NCI-H187 treated with DMSO at 0.1 percent for 48 hours (cell line): ENCODE results near the gene SELENOM.
"Not testable (repeated sequence)": the region's sequence is repeated elsewhere in the genome, so short reads cannot be mapped to it uniquely, and the experiment has no call there.

Source experiments
- DNase-seq: peaks from one replicate; lab custom pipeline; 2025; lab: John Stamatoyannopoulos, UW

Gene SELENOM

DNA sequence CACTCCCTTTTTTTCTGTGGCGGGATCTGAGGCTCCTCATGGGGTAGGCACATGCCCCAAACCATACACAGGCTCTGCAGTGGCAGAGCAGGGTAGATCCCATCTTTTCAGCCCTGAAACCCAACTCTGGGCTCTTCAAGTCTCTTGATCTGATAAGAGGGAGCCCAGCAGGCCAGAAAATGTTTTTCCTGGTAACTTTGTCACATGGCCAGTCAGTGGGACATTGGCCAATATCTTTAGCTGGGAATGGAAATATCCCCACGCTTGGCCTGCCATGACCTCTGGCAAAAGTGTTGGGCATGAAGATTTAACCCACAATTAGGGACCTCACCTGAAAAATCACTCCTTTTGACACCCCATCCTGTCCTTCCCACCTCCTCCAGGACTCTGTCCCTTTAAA, 23.5 kb upstream of the SELENOM start:
- no peak for DNase-seq

DNA sequence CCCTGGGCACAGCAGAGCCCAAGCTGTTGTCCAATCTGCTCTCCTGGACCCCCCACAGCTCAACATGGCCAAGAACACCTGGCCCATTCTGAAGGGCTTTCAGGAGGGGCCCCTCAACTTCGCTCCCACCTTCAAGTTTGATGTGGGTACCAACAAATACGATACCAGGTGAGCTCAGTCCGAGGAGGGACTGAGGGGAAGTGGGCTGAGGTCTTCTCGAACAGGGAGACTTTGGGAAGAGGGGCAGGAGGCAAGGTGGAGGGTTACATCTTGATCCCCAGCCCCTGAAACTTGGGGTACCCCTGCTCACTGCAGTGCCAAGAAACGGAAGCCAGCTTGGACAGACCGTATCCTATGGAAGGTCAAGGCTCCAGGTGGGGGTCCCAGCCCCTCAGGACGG, 20.8 kb upstream of the SELENOM start:
- no peak for DNase-seq

DNA sequence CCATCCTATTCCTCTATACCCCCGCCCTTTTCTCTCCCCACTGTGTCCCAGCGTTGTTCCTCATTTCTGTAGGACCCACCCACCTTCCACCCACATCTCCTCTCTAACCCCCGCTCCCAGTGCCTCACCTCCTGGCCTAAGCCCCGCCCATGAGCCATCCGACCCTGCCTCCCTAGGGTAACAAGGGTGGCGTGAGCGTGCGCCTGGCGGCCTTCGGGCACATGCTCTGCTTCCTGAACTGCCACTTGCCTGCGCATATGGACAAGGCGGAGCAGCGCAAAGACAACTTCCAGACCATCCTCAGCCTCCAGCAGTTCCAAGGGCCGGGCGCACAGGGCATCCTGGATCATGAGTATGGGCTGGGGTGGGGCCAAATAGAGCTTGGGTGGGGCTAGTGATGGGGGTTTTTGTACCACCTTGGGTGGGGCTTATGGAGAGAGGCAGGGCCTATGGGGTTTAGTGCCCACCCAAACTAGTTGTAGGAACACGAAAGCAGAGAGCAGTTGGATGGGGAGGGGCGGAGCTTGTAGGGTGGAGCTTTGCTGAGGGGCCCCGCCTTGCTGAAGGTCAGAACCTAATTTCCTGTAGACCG, 19.9 kb upstream of the SELENOM start:
- no peak for DNase-seq

DNA sequence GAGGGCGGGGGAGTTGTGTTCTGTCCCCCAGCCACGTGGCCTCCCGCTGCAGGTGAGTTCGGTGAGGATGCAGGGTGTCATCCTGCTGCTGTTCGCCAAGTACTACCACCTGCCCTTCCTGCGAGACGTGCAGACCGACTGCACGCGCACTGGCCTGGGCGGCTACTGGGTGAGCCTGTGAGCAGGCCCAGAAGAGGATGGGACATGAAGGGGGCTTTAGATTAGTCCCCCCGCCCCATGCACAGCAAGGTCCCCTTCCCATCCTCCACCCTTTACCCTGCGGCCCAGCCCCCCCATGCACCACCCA, 19.5 kb upstream of the SELENOM start:
- DNase-seq: no peak

DNA sequence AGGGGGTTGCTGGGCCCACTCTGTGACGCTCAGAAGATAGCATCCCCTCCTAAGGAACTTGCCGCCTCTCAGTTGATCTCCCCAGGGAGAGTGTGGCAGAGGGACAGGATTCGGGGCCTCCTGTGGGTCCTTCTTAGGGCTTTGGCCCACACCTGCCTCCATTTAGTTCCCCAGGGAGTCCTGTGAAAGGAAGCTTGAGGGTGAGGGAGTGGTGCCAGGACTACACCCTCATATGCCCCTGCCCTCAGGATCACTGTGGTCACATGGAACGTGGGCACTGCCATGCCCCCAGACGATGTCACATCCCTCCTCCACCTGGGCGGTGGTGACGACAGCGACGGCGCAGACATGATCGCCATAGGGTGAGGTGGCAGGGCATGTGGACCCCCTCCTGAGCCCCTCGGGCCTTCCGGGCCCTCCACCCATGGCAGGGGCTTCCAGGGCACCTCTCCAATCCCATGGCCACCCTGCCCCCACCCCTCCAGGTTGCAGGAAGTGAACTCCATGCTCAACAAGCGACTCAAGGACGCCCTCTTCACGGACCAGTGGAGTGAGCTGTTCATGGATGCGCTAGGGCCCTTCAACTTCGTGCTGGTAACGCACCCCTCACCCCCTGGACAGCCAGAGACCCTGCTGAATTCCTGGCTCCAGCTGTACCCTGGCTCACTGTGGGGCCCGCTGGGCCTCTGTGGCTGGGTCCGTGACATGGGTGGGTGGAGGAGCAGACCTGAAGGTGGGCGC, 18.9 kb upstream of the SELENOM start:
- no peak for DNase-seq

DNA sequence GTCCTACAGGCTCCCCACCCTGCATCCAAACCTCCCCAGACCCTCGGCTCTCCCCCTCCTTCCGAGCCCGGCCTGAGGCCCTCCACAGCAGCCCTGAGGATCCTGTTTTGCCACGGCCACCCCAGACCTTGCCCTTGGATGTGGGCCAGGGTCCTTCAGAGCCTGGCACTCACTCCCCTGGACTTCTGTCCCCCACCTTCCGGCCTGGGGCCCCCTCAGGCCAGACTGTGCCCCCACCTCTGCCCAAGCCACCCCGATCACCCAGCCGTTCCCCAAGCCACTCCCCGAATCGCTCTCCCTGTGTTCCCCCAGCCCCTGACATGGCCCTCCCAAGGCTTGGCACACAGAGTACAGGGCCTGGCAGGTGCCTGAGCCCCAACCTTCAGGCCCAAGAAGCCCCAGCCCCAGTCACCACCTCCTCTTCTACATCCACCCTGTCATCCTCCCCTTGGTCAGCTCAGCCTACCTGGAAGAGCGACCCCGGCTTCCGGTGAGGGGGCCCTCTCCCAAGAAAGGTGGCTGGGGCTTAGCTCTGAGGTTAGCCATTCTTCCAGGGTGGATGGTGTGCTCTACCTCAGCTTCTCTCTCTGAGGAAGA, 18.3 kb upstream of the SELENOM start:
- DNase-seq: no peak

DNA sequence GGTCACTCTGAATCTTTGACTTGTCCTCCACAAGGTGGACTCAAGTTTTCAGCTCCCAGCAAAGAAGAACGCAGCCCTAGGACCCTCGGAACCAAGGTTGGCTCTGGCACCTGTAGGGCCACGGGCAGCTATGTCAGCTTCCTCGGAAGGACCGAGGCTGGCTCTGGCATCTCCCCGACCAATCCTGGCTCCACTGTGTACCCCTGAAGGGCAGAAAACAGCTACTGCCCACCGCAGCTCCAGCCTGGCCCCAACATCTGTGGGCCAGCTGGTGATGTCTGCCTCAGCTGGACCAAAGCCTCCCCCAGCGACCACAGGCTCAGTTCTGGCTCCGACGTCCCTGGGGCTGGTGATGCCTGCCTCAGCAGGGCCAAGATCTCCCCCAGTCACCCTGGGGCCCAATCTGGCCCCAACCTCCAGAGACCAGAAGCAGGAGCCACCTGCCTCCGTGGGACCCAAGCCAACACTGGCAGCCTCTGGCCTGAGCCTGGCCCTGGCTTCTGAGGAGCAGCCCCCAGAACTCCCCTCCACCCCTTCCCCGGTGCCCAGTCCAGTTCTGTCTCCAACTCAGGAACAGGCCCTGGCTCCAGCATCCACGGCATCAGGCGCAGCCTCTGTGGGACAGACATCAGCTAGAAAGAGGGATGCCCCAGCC, 17.6 kb upstream of the SELENOM start:
- no peak for DNase-seq

DNA sequence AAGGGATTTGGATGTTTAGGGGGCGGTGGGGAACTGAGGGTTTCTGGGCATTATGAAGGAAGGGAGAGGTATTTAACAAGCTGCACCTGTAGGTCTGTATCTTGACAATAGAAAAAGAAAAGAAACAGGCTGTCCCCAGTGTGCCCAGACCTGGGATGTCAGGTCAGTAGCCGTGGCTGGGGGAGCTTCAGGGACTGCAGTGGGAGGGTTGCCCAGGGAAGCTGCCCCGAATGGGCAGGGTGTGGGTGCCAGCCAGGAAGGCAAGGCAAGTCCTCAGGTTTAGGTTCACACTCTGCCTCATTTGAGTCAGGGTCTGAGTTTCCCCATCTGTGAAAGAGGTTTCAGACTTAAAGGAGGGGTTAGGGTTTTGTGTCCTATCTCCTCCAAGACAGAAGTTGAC, 16.9 kb upstream of the SELENOM start:
- no peak for DNase-seq

DNA sequence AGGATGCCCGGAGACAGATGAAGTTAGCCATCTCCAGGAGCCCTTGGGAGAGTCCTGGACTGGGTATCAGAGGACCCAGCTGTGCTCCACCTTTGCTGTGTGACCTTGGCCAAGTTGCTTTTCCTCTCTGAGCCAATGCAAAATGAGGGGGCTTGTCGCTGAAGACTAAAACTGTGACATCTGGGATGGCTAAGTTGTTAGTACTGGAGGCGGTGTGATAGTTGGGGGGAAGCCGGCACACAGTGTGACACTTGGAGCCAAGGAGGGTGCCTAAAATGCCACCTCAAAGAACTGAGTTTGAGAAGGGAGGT, 15.9 kb upstream of the SELENOM start:
- DNase-seq: no peak

DNA sequence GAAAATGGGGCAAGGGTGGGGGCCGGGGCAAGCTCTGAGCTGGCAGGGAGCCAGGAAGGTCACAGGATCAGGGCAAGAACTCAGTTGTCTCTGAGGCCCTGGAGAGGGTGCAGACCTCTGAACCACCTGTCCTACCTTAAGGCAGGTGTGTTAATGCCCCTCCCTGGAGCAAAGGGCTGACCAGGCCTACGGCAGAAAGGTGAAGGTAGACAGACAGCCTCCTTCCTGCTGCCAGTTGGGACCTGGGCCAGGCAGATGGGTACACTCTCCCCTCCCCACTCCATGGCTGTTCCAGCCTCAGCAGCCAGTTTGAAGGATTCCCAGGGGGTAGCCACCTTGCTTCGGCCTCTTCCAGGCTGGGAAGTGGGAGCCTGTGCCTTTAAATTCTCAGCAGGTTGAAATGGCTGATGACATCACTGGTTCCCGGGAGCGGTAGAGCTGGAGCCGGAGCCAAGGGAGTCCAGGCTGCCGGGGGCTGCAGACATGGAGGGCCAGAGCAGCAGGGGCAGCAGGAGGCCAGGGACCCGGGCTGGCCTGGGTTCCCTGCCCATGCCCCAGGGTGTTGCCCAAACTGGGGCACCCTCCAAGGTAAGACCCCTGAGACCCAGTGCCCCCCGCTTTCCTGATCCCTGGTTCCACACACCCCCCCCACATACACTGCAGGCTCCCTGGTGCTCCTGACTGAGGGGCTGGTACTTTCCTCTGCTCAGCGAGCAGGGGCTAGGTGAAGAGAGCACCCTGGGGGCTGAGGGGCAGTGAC, 15.3 kb upstream of the SELENOM start, which contains the start of gene INPP5J:
Gene INPP5J, plus strand, starts transcription at position 435 of the 760 bp plus-strand sequence. Its CDS starts 49 bp downstream, at position 484.
- no peak for DNase-seq

DNA sequence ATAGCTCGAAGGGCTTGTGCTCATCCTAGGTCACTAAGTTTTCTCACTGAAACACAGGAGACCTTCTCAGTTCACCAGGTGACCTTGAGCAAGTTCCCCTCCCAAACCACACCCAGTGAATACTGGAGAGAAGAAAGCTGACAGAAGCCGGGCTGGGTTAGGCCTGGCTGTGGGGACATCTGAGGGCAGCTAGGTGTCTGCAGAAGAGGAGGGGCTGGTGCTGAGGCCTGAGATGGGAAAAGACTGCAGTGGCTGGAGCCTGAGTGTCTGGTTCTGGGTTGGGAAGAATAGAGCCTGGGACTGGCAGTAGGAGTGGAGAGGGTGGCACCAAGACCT, 14.8 kb upstream of the SELENOM start:
- DNase-seq: no peak

DNA sequence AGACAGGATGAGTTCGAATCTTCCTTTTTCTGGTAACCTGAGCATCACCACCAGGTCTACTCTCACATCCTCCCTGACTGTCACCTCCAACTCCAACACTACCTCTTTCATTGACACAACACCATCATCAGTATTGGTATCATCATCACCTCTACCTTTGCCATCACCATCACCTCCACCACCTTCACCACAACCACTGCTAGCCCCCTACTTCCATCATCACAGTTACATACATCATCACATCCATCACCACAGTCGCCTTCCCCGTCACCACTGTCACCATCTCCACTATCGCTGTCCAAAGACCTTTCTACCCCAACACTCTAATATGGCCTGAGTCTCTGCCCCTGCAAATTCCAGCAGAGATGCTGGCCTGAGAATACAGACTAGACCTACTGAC, 14.0 kb upstream of the SELENOM start:
- no peak for DNase-seq

DNA sequence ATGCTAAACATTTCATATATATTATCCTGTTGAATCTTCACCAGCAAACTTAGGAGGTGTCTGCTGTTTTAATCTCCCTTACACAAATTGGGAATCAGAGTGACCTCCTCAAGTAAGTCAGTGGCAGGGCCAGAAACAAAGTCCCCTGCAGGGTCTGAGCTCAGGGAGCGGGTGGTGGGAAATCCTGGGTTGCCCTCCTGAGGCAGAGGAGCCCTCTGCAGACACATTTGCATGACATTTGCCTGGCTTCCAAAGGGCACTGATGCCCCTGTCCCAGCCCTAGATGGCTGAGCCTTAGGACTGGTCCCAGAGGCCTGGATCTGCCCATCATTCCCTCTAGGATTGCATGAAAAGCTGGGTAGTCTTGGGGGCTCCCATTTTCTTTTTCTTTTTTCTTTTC, 13.3 kb upstream of the SELENOM start:
- no peak for DNase-seq

DNA sequence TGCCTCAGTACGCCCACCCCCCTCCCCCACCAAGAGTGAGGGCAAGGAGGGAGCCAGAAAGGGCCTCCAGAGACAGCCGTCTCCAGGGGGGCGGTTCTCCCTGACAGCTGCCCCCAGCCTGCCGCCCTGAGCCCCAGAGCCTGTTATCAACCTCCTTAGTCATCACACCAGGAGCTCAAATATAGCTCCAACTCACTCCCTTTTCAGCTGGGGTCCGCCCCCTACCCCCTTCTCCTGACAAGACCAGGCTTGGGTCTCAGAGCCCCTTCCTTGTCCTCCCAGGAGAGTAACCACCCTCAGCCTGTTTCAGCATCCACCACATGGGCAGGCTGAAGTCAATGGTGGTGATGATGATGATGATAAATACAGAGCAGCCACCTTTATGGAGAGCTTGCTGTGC, 12.9 kb upstream of the SELENOM start:
- DNase-seq: no peak

DNA sequence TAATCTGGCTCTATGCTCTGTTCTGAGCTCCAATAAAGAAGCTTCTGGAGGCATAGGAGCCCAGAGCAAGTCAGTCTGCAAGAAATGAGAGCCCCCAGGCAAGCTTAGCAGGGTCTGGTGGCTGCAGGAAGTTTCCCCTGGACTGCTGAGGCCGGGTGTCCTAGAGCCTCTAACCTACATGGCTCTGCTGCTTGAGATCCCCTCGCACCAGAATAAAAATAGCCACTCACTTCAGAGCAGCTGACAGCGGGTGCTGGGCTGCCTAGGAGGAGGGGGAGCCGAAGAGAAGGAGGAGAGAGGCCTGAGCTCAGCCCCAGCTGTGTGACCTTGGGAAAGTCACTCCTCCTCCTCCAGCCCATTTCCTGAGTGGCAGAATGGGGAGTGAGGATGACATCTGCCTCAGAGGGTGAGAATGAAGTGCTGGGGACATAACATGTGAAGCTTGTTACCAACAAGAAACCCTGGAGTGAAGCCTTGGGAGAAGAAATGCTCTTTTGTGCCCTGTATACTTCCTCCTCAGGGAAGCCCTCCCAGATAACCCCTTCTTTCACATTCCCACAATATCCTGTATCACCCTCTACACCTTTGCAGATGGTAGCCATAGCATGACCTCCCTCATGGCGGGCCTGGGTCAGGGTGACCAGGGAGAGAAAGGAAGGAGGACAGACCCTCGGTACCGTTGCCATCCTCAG, 11.8 kb upstream of the SELENOM start:
- DNase-seq: no peak

DNA sequence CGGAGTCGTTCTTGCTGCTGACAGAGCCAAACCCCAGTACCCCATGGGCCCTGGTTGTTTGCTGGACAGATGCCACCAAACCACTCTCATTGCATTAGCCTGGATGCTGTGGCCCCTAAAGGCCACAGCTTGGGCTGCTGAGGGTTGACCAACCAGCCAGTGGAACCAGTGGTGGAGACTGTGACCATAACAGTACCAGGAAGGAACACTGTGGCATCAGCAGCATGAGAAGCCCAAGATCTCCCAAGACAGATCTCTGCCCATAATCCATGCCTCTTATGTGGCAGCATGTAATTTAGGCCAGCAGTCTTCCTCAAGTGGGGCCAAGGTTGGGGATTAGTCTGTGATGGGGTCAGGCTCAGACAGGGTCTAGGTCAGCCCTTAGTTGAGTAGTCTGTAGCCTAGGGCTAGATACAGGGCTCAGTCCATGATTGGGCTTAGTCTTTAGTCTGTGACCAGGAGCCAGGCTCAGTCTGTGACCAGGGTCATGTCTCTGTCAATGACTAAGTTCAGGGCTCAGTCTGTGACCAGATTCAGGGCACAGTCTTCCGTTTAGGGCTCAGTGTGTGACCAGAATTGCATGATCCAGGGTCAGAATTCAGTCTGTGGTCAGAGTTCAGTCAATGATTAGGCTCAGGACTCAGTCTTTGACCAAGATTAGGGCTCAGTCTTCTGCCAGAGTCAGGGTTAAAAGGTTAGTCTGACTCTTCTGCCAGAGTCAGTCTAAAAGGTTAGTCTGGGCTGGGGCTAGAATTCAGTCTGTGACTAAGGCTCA, 10.9 kb upstream of the SELENOM start:
- no peak for DNase-seq

DNA sequence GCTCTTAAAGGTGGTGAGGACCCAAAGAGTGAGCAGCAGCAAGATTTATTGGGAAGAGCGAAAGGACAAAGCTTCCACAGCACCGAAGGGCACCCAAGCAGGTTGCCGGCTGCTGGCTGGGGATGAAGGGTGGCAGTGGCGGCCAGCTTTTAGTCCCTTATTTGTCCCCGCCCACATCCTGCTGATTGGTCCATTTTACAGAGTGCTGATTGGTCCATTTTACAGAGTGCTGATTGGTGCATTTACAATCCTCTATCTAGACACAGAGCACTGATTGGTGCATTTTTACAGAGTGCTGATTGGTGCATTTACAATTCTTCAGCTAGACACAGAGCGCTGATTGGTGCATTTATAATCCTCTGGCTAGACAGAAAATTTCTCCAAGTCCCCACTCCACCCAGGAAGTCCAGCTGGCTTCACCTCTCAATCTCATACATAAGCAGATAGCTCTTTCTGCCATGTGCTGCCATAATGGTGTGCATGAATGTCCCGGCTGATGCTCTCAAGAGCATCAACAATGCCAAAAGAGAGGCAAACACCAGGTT, 5.3 kb upstream of the SELENOM start:
- not testable (repeated sequence) for DNase-seq

DNA sequence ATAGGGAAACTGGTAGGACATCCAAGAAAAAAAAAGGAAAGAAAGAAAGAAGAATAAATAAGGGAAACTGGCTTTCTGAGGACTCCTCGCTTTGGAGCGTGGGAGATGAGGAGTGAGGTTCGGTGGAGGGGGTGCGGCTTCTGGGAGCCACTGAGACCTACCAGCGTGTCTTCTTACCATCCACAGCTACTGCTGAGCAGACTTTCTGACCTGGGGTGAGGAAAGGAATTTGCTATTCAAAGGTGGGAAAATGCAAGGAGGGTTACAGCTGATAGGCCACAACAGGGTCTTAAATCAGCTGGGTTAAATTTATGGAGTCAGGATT, 488 bp upstream of the SELENOM start:
- DNase-seq: no peak

DNA sequence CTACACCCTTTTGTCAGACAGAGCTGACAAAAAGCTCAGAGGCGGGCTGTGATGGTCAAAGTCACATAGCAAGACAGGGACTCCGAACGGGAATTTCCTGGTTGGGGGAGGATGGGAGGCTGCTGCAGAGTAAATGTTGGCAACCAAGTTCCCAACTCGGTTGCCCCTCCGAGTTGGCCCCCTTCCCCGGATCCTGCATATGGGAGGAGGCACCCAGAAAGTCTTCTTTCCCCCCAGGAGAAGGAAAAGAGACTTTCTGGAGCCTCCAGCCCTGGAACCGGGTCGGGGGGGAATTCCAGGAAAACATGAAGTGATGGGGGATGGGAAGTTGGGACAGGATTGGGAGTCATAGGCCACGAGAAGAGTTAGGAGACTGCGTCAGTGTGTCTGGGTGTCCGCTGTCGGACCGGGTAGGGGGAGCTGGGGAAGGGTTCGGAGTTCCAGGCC, 614 bp downstream of the SELENOM start:
- no peak for DNase-seq

DNA sequence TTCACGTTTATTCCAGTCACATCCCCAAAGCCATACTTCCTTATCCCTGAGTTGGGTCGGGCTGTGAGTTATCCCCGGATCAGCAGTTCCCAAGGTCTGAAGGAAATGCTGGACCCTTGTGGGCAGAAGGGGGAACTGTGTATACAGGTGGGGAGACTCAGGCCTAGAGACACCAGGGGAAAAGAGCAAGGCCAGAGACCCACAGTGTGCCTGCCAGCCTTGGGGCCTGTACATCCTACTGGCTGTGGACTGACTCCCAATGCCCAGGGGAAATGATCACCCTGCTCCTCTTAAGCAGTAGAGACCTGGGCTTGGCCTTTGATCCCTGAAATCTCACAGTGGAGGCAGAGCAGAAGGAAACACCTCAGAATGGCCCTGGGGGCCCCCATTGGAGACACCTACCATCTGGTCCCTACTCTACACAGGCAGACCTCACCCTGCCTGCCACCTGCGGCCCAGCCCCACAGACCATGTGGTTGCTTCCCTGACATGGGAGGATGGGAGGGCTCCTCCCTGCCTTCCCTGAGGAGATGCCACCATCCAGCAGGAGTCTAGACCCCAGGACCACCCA, 1.3 kb downstream of the SELENOM start:
- no peak for DNase-seq
